Measurements from ENCODE around the gene ACTA1. TPM values are rescaled to one million over a fixed set of nuclear protein-coding genes. Genes with fewer than 3 reads are reported as not detected.

ACTA1 gene
- total RNA-seq, 2 donors from 2014 or later, result 3.9 to 41.3 TPM

- Histone ChIP-seq H3K27ac (no peak overlapping the region), H3K36me3 (no peaks in the 10 kb centered on the region), H3K4me1 (replicated peaks) (peaks cover 12% of the 10 kb centered on the region), H3K4me3 (no peak overlapping the region), H3K9me3 (no peaks in the 10 kb centered on the region), H3K27me3 (replicated peaks; ENCODE audit: insufficient read depth) (peaks cover 41% of the 10 kb centered on the region)
- 8% methylated on average over 40 of the region's 65 CpGs for WGBS
- TF ChIP-seq POLR2A (IDR thresholded peaks at IDR 0.05) (no peak), POLR2AphosphoS5 (IDR thresholded peaks at IDR 0.05) (no peak), CTCF (IDR thresholded peaks at IDR 0.05) (no peak)
- intact Hi-C loops (cut with DNase I), result no loop called here
- no peak for DNase-seq (ENCODE audit: low spot score)
Measured at GRCh38 chr1:229431284-229432115, 2.4 kb downstream of the ACTA1 start.

- DNase-seq (ENCODE audit: low spot score), result no peak
- Histone ChIP-seq H3K4me3 (no peak overlapping the region), H3K27me3 (replicated peaks; ENCODE audit: insufficient read depth) (peaks cover 41% of the 10 kb centered on the region)
Measured at GRCh38 chr1:229430761-229431283, 3.1 kb downstream of the ACTA1 start.

GRCh38 chr1:229428256-229428655 is 5.6 kb downstream of the ACTA1 start:
- H3K27ac ChIP-seq, result no peak overlapping the region
- TF ChIP-seq POLR2A (IDR thresholded peaks at IDR 0.05) (no peak), POLR2AphosphoS5 (IDR thresholded peaks at IDR 0.05) (no peak), CTCF (IDR thresholded peaks at IDR 0.05) (no peak)
- no peaks in the 10 kb centered on the region for H3K9me3 ChIP-seq
- H3K4me3 ChIP-seq, result no peak overlapping the region
- intact Hi-C loops (cut with DNase I), result no loop called here
- 74% methylated on average over 3 of the region's 3 CpGs for WGBS
- peaks cover 24% of the 10 kb centered on the region for H3K27me3 ChIP-seq (replicated peaks; ENCODE audit: insufficient read depth)
- H3K4me1 ChIP-seq (replicated peaks), result peaks cover 12% of the 10 kb centered on the region
- H3K36me3 ChIP-seq, result no peaks in the 10 kb centered on the region
- DNase-seq (ENCODE audit: low spot score), result no peak

More at GRCh38 chr1:229430761-229431283, 3.1 kb downstream of the ACTA1 start:
- Histone ChIP-seq H3K36me3 (no peaks in the 10 kb centered on the region), H3K27ac (no peak overlapping the region), H3K9me3 (no peaks in the 10 kb centered on the region), H3K4me1 (replicated peaks) (peaks cover 12% of the 10 kb centered on the region)
- intact Hi-C loops (cut with DNase I), result no loop called here
- TF ChIP-seq POLR2AphosphoS5 (IDR thresholded peaks at IDR 0.05) (no peak), POLR2A (IDR thresholded peaks at IDR 0.05) (no peak), CTCF (IDR thresholded peaks at IDR 0.05) (no peak)
- WGBS, result 2% methylated on average over 16 of the region's 16 CpGs

GRCh38 chr1:229427572-229427971 is 6.3 kb downstream of the ACTA1 start:
- H3K27me3 ChIP-seq (replicated peaks; ENCODE audit: insufficient read depth), result peaks cover 18% of the 10 kb centered on the region
- WGBS, result 91% methylated on average over 3 of the region's 3 CpGs
- no peak overlapping the region for H3K27ac ChIP-seq
- H3K4me3 ChIP-seq, result no peak overlapping the region
- no peak for DNase-seq (ENCODE audit: low spot score)
- H3K9me3 ChIP-seq, result no peaks in the 10 kb centered on the region
- no peak for TF ChIP-seq CTCF (IDR thresholded peaks at IDR 0.05)
- TF ChIP-seq POLR2A (IDR thresholded peaks at IDR 0.05), result no peak
- TF ChIP-seq POLR2AphosphoS5 (IDR thresholded peaks at IDR 0.05), result no peak
- intact Hi-C loops (cut with DNase I), result no loop called here
- no peaks in the 10 kb centered on the region for H3K36me3 ChIP-seq
- H3K4me1 ChIP-seq (replicated peaks), result peaks cover 12% of the 10 kb centered on the region
